Ectodermal cell (in vitro differentiated cells): ENCODE data around the gene ANKS1B.
"Not testable (repeated sequence)": the region's sequence is repeated elsewhere in the genome, so short reads cannot be mapped to it uniquely, and the experiment has no call there.

Experiments used
- H3K27ac ChIP-seq: 2 replicates; pipeline ENCODE4 v1.7.0; 2013; ENCODE audit warnings: mild to moderate bottlenecking, low read depth, low read length; ENCODE audit not compliant: insufficient read depth, poor library complexity, severe bottlenecking
- H3K27me3 ChIP-seq: 2 replicates; pipeline ENCODE4 v1.7.0; 2013; ENCODE audit warnings: mild to moderate bottlenecking, low read length; ENCODE audit not compliant: insufficient read depth, control insufficient read depth, poor library complexity, severe bottlenecking
- H3K36me3 ChIP-seq: one replicate; pipeline ENCODE4 v1.7.0; 2013; ENCODE audit warnings: low read length; ENCODE audit not compliant: control insufficient read depth, insufficient read depth
- H3K4me1 ChIP-seq: one replicate; pipeline ENCODE4 v1.7.0; 2013; ENCODE audit warnings: low read length; ENCODE audit not compliant: control insufficient read depth, insufficient read depth
- H3K4me3 ChIP-seq: 2 replicates; pipeline ENCODE4 v1.7.0; 2013; ENCODE audit warnings: low read depth, low read length, control low read depth; ENCODE audit not compliant: insufficient read depth
- H3K9me3 ChIP-seq: 2 replicates; pipeline ENCODE4 v1.7.0; 2013; ENCODE audit warnings: mild to moderate bottlenecking, low read length, moderate library complexity; ENCODE audit not compliant: control insufficient read depth
- WGBS, 2 experiments: methylation state at CpG; one replicate each; pipeline ENCODE4 v1.1.7; 2013; ENCODE audit warnings: missing lambda C conversion rate in 2 of 2; 5-methylcytosine and 5-hydroxymethylcytosine counted together

ANKS1B gene

GRCh38 chr12:98757455-98757854 is 1227.3 kb downstream of the ANKS1B start:
- Histone ChIP-seq H3K4me3 (no peak overlapping the region), H3K9me3 (no peaks in the 10 kb centered on the region), H3K36me3 (no peaks in the 10 kb centered on the region), H3K27me3 (no peaks in the 10 kb centered on the region), H3K4me1 (no peaks in the 10 kb centered on the region), H3K27ac (no peak overlapping the region)
- WGBS, 2 experiments, result 72 to 74% methylated on average over 4 of the region's 4 CpGs

GRCh38 chr12:98755855-98756254 is 1228.9 kb downstream of the ANKS1B start:
- not testable (repeated sequence) for H3K36me3 ChIP-seq, H3K27me3 ChIP-seq, H3K9me3 ChIP-seq, H3K27ac ChIP-seq, H3K4me3 ChIP-seq, H3K4me1 ChIP-seq
- 92 to 93% methylated on average over 5 of the region's 5 CpGs for WGBS, 2 experiments

- H3K27ac ChIP-seq, result no peak overlapping the region
- no peak overlapping the region for H3K4me3 ChIP-seq
- 94 to 95% methylated on average over 5 of the region's 5 CpGs for WGBS, 2 experiments
- no peaks in the 10 kb centered on the region for H3K36me3 ChIP-seq
- no peaks in the 10 kb centered on the region for H3K9me3 ChIP-seq
- no peaks in the 10 kb centered on the region for H3K27me3 ChIP-seq
- no peaks in the 10 kb centered on the region for H3K4me1 ChIP-seq
These were observed 1230.6 kb downstream of the ANKS1B start for GRCh38 chr12:98754095-98754494.

GRCh38 chr12:98752726-98753125 is 1232.0 kb downstream of the ANKS1B start:
- H3K4me1 ChIP-seq, result no peaks in the 10 kb centered on the region
- no peak overlapping the region for H3K27ac ChIP-seq
- 74% methylated on average over 5 of the region's 5 CpGs for WGBS, 2 experiments
- no peak overlapping the region for H3K4me3 ChIP-seq
- H3K27me3 ChIP-seq, result no peaks in the 10 kb centered on the region
- H3K36me3 ChIP-seq, result no peaks in the 10 kb centered on the region
- H3K9me3 ChIP-seq, result no peaks in the 10 kb centered on the region

- WGBS, 2 experiments, result 91 to 92% methylated on average over 4 of the region's 4 CpGs
- no peak overlapping the region for H3K4me3 ChIP-seq
- no peaks in the 10 kb centered on the region for H3K36me3 ChIP-seq
- no peaks in the 10 kb centered on the region for H3K4me1 ChIP-seq
- H3K27ac ChIP-seq, result no peak overlapping the region
- H3K27me3 ChIP-seq, result peaks cover 4% of the 10 kb centered on the region
- H3K9me3 ChIP-seq, result no peaks in the 10 kb centered on the region
These were observed 1233.1 kb downstream of the ANKS1B start for GRCh38 chr12:98751580-98752115.

- H3K27ac ChIP-seq, result no peak overlapping the region
- H3K9me3 ChIP-seq, result no peaks in the 10 kb centered on the region
- no peaks in the 10 kb centered on the region for H3K4me1 ChIP-seq
- 81 to 83% methylated on average over 9 of the region's 9 CpGs for WGBS, 2 experiments
- H3K4me3 ChIP-seq, result no peak overlapping the region
- no peaks in the 10 kb centered on the region for H3K36me3 ChIP-seq
- peaks cover 15% of the 10 kb centered on the region for H3K27me3 ChIP-seq
These were observed 1234.2 kb downstream of the ANKS1B start for GRCh38 chr12:98750511-98750910.

- no peaks in the 10 kb centered on the region for H3K9me3 ChIP-seq
- 93 to 98% methylated on average over 3 of the region's 3 CpGs for WGBS, 2 experiments
- H3K27me3 ChIP-seq, result peaks cover 24% of the 10 kb centered on the region
- H3K4me3 ChIP-seq, result no peak overlapping the region
- H3K36me3 ChIP-seq, result no peaks in the 10 kb centered on the region
- no peak overlapping the region for H3K27ac ChIP-seq
- no peaks in the 10 kb centered on the region for H3K4me1 ChIP-seq
These were observed 1236.3 kb downstream of the ANKS1B start for GRCh38 chr12:98748463-98748862.

GRCh38 chr12:98745578-98746391 is 1239.0 kb downstream of the ANKS1B start:
- WGBS, 2 experiments, result 27 to 28% methylated on average over 54 of the region's 54 CpGs
- H3K27ac ChIP-seq, result no peak overlapping the region
- peak overlapping the region; percentile 35 for H3K4me3 ChIP-seq
- peaks cover 14% of the 10 kb centered on the region for H3K4me1 ChIP-seq
- H3K9me3 ChIP-seq, result no peaks in the 10 kb centered on the region
- H3K27me3 ChIP-seq, result peaks cover 24% of the 10 kb centered on the region
- no peaks in the 10 kb centered on the region for H3K36me3 ChIP-seq

GRCh38 chr12:98744680-98745079 is 1240.1 kb downstream of the ANKS1B start:
- Histone ChIP-seq H3K36me3 (no peaks in the 10 kb centered on the region), H3K4me1 (peaks cover 14% of the 10 kb centered on the region), H3K27ac (no peak overlapping the region), H3K9me3 (no peaks in the 10 kb centered on the region), H3K27me3 (peaks cover 24% of the 10 kb centered on the region), H3K4me3 (no peak overlapping the region)
- 88 to 89% methylated on average over 2 of the region's 3 CpGs for WGBS, 2 experiments

- WGBS, 2 experiments, result 17 to 25% methylated on average over 3 to 4 of the region's 4 CpGs
- Histone ChIP-seq H3K36me3 (no peaks in the 10 kb centered on the region), H3K4me3 (no peak overlapping the region), H3K9me3 (no peaks in the 10 kb centered on the region), H3K27me3 (peaks cover 24% of the 10 kb centered on the region), H3K27ac (no peak overlapping the region), H3K4me1 (peaks cover 14% of the 10 kb centered on the region)
These were observed 1241.3 kb downstream of the ANKS1B start for GRCh38 chr12:98743362-98743953.
